HFFc6 (cell line): ENCODE data around the gene ADAMTS15. TPM values are rescaled to one million over a fixed set of nuclear protein-coding genes. Genes with fewer than 3 reads are reported as not detected.

Experiments
- DNase-seq: peaks from one replicate; pipeline ENCODE4 v3.0.0-alpha.2; 2018
- H3K27ac Mint-ChIP-seq: 2 replicates; pipeline ENCODE4 v1.8.0; 2020; ENCODE audit warnings: mild to moderate bottlenecking, mixed read lengths
- H3K27me3 Mint-ChIP-seq: 2 replicates; pipeline ENCODE4 v1.8.0; 2021; ENCODE audit warnings: mild to moderate bottlenecking, moderate library complexity, mixed read lengths; ENCODE audit not compliant: insufficient read depth
- H3K36me3 Mint-ChIP-seq: 2 replicates; pipeline ENCODE4 v1.8.0; 2021; ENCODE audit warnings: low read depth, mixed read lengths
- H3K4me1 Mint-ChIP-seq: 2 replicates; pipeline ENCODE4 v1.8.0; 2020; ENCODE audit warnings: low read depth, mixed read lengths
- H3K4me3 Mint-ChIP-seq: 2 replicates; pipeline ENCODE4 v1.8.0; 2020; ENCODE audit warnings: mild to moderate bottlenecking, moderate library complexity, mixed read lengths
- H3K9me3 Mint-ChIP-seq: 2 replicates; pipeline ENCODE4 v1.8.0; 2020; ENCODE audit warnings: mild to moderate bottlenecking, mixed read lengths
- total RNA-seq, 6 experiments: library from RNA; stranded (reverse); fragmentation: NEBNext Ultra II Directional; extraction: Animal tissue kit (Norgen Biotek cat#: 25700); gene quantifications; 2 replicates in 1 of 6; 3 replicates in 5 of 6; pipeline ENCODE4 v1.2.3, GENCODE V29; 2021
- TF ChIP-seq, protein P1 (sequence below): fragments of 200-600 bp; sonication (generic); IDR thresholded peaks from 2 replicates; pipeline ENCODE4 v1.5.0; 2021; ENCODE audit warnings: antibody characterized with exemption, mild to moderate bottlenecking

ADAMTS15 gene
- total RNA-seq, 6 experiments from 2014 or later, result 0.21 to 1.1 (median 0.94) TPM

DNA sequence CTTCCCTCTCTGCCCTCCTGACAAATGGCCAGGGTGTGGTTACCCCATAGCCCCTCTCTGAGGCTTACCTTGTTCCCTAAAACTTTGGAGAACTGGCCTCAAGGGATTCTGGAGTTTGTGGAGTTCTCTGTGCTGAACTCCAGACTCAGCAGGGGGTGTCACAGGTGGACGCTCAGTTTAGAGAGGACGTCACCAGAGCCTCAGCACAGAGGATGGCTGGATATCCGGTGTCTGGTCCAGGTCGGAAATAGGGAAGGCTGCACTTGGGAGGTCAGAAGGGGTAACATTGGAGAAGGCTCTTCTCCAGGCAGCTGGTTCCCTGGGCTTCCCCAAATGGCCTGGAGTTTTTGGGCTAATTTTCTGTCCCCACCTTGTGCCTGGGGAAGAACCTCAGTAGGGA, 64.2 kb downstream of the ADAMTS15 start:
- no peak overlapping the region for H3K4me3 Mint-ChIP-seq
- H3K27me3 Mint-ChIP-seq, result peaks cover 20% of the 10 kb centered on the region
- H3K4me1 Mint-ChIP-seq, result peaks cover 28% of the 10 kb centered on the region
- H3K36me3 Mint-ChIP-seq, result peaks cover 9% of the 10 kb centered on the region; the same call in 1 of the 2 replicates
- no peak for DNase-seq
- peaks cover 8% of the 10 kb centered on the region for H3K9me3 Mint-ChIP-seq
- TF ChIP-seq, protein P1, sequence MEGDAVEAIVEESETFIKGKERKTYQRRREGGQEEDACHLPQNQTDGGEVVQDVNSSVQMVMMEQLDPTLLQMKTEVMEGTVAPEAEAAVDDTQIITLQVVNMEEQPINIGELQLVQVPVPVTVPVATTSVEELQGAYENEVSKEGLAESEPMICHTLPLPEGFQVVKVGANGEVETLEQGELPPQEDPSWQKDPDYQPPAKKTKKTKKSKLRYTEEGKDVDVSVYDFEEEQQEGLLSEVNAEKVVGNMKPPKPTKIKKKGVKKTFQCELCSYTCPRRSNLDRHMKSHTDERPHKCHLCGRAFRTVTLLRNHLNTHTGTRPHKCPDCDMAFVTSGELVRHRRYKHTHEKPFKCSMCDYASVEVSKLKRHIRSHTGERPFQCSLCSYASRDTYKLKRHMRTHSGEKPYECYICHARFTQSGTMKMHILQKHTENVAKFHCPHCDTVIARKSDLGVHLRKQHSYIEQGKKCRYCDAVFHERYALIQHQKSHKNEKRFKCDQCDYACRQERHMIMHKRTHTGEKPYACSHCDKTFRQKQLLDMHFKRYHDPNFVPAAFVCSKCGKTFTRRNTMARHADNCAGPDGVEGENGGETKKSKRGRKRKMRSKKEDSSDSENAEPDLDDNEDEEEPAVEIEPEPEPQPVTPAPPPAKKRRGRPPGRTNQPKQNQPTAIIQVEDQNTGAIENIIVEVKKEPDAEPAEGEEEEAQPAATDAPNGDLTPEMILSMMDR, result no peak
- H3K27ac Mint-ChIP-seq, result no peak overlapping the region

DNA sequence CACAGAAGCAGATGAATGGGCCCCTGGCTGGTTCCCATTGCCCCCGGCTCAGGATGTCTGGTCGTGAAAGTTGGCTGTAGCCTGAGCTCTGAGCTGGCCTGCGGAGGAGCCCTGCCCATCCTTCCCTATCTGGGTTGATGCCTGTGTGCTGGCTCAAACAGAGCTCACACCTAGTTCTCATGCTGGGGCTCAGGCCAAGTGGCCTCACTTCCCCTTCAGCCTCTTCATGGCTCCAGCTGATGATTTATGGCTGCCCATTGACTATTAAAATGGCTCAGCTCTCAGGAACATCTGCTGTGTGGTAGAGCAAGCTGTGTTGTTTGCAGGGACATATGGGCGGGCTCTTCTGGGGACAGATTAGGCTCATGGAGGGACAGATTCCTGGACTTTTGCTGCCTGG, 64.7 kb downstream of the ADAMTS15 start:
- TF ChIP-seq, protein P1, result no peak
- Mint-ChIP-seq H3K27me3 (peaks cover 20% of the 10 kb centered on the region), H3K36me3 (peaks cover 4% of the 10 kb centered on the region; the same call in 1 of the 2 replicates), H3K9me3 (peaks cover 4% of the 10 kb centered on the region; the same call in 1 of the 2 replicates), H3K4me3 (no peak overlapping the region), H3K4me1 (peaks cover 28% of the 10 kb centered on the region), H3K27ac (no peak overlapping the region)
- peak; percentile 16 for DNase-seq

DNA sequence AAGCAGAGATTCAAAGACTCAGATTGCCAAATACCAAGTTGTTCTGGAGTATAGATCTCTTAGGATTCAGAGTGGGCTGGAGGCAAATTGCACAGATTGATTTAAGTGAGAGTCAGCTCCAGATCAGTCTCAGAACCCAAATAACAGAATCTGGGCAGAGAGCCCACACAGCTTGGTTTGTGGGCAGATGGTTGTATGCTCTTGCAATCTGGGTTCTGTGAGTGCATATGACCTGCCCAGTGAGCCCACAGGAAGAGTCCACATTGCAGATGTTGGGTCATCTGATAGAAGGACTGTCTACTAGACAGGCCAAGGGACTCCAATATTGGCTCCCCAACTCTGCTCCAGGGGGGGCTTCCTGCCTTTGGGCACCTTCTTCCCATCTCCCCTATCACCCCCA, 65.9 kb downstream of the ADAMTS15 start:
- no peak overlapping the region for H3K27ac Mint-ChIP-seq
- no peak for DNase-seq
- peaks cover 28% of the 10 kb centered on the region for H3K4me1 Mint-ChIP-seq

DNA sequence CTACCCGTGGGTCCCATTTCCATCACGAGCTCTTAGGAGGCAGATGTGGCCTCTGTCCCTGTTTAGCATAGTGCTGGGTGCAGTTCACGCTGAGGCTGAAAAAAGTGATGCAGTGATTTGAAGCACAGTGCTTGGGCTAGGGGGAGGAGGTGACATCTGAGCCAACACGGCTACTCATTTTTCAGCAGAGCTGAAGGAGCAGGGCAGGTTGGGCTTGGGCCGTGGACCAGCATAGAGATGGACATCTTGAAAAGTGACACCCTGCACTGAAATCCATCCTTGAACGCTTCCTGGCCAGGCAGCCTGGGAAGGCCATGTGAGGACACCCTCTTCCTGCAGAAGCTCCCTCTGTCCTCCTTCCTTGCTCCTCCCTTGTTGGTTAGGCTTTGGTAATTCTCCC, 66.4 kb downstream of the ADAMTS15 start:
- H3K4me3 Mint-ChIP-seq, result no peak overlapping the region
- H3K4me1 Mint-ChIP-seq, result peaks cover 28% of the 10 kb centered on the region
- no peaks in the 10 kb centered on the region for H3K9me3 Mint-ChIP-seq
- no peak for DNase-seq
- TF ChIP-seq, protein P1, result no peak
- H3K27me3 Mint-ChIP-seq, result peaks cover 20% of the 10 kb centered on the region
- no peak overlapping the region for H3K27ac Mint-ChIP-seq
- no peaks in the 10 kb centered on the region for H3K36me3 Mint-ChIP-seq

More for the DNA sequence above, 65.9 kb downstream of the ADAMTS15 start:
- peaks cover 20% of the 10 kb centered on the region for H3K27me3 Mint-ChIP-seq
- no peaks in the 10 kb centered on the region for H3K36me3 Mint-ChIP-seq
- H3K9me3 Mint-ChIP-seq, result no peaks in the 10 kb centered on the region
- H3K4me3 Mint-ChIP-seq, result no peak overlapping the region
- TF ChIP-seq, protein P1, result no peak

DNA sequence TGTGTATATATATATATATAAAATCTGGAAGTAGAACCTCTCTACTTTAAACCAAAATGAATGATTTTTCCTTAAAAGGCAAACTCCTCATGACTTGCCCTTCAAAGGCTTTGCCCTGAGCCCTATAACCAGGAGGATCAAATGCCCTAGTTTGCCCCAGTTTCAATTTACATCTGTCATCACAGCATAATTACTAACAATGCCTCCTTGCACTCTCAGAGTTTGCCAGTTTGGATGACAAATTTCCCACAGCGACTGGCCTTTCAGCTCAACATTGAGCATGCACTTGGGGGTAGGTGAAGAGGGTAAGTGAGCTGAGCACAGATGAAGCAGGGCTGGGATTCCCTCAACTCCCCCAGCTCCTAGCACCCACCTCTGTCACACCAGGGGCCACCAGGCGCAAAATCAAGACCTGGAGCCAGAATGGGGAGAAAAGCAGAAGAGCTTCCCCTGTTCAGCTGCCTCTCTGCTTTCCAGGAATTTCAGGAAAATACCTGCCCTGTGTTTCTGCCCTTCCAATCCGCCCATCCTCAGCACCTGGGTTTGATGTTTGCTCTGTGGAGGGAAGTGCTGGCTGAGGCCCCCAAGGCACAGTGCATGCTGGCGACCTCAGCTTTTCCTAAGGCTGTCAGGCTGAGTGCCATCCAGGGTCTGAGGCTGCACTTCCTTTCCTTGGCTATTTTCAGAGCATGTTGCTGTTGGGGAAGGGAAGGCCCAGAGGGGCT, 67.5 kb downstream of the ADAMTS15 start:
- Mint-ChIP-seq H3K27me3 (peaks cover 20% of the 10 kb centered on the region), H3K27ac (no peak overlapping the region), H3K36me3 (no peaks in the 10 kb centered on the region), H3K4me3 (no peak overlapping the region), H3K9me3 (no peaks in the 10 kb centered on the region), H3K4me1 (peaks cover 19% of the 10 kb centered on the region)
- DNase-seq, result no peak
- TF ChIP-seq, protein P1, result no peak
